KG1 (cell line): ENCODE data around the gene ALDH9A1.
A peak's percentile ranks its signal among the peaks of the same experiment; 100 is the strongest.
"Not testable (repeated sequence)": the region's sequence is repeated elsewhere in the genome, so short reads cannot be mapped to it uniquely, and the experiment has no call there.

Source experiments
- DNase-seq: peaks from one replicate; lab custom pipeline; 2025; lab: John Stamatoyannopoulos, UW

Gene ALDH9A1

GRCh38 chr1:165645654-165646366 lies 52.6 kb downstream of the ALDH9A1 start:
- DNase-seq: no peak

DNA sequence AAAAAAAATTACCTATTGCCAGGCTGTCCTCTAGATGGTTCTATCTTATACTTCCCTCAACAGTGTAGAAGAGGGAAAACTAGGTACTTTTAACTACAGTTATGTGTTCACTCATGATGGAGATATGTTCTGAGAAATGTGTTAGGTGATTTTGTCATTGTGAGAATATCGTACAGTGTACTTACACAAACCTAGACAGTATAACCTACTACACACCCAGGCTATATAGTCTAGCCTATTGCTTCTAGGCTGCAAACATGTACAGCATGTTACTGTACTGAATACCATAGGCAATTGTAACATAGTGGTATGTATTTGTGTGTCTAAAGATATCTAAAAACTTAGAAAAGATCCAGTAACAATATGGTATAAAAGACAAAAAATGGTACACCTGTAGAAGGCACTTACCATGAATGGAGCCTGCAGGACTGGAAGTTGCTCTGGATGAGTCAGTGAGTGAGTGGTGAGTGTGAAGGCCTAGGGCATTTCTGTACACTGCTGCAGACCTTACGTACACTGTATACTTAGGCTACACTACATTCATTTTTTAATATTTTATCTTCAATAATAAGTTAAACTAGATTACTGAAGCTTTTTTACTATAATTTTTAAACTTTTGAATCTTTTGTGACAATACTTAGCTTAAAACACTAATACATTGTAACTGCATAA lies 54.2 kb downstream of the ALDH9A1 start:
- DNase-seq: no peak

GRCh38 chr1:165641231-165641987 lies 57.0 kb downstream of the ALDH9A1 start:
- DNase-seq: no peak

GRCh38 chr1:165639821-165640623 lies 58.3 kb downstream of the ALDH9A1 start:
- DNase-seq: no peak

- DNase-seq: not testable (repeated sequence)
These were observed 60.2 kb downstream of the ALDH9A1 start for GRCh38 chr1:165638211-165638610.

DNA sequence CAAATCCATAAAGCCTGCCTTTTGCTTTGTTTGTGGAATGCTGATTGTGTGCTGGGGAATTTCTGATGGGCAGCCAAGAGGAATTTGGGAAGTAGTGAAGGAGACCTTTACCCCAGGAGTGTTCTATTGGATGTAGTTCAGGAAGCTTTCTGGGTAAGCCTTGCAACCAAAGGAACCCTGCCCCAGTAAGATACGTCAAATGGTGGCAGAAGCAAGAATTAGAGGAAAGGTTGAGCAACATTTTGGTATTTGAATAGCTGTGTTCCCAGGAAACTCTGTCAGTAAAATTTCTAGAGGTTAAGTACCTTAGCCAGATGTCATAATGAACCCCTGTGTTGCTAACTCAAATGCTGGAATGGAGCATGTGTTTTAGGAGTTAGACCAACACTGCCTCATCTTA lies 60.9 kb downstream of the ALDH9A1 start:
- DNase-seq: no peak

- no peak for DNase-seq
These were observed 62.5 kb downstream of the ALDH9A1 start for GRCh38 chr1:165635823-165636222.

DNA sequence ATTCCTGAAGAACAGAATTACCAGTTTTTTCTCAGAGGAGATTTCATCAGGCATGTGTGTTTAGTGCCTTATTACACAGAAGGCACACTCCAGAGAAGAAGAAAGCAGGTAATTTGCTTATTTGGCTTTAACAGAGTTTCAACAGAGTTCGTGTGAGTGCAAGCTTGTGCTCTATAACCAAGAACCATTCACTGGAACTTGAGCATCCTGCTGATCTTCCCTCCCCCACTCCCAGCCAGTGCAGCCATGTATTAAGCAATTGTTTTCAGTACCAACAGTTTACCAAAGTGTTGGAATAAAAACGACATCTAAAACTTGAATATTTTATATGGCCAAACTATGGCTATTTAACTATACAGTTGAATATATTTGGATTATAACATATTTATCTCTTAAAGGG lies 63.0 kb downstream of the ALDH9A1 start:
- no peak for DNase-seq

DNA sequence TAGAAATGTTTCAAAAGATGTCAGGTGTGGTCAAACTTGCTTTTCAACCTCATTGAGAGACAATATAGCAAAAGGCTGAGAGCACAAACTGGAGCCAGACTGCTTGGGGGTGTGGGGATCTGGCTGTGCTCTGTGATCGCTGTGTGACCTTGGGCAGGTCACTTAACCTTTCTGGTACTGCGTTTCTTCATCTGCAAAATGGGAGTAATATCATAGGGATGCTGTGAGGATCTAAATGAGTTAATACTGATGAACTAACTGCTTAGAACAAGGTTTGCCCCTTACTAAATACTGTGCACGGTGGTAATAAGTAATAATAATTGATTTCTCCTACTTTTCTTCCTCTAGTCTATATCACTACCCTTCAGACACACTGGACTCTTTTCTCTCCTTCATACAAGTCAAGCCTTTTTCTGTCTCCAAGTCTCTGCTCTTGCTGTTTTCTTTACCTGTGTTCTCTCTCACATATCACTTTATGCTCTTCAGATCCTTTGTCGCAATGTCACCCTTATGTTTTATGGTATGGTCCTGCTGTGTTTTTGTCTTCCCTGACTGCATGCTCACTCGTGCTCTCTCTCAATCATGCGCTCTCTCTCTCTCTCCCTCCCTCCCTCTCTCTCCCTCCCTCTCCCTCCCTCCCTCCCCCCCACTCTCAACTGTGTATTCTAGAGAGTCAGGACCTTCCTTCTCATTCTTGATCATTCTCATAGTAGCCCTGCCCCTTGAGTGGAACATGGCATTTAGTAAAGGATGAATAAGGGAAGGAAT lies 64.0 kb downstream of the ALDH9A1 start:
- no peak for DNase-seq

- DNase-seq: no peak
These were observed 64.7 kb downstream of the ALDH9A1 start for GRCh38 chr1:165633614-165634013.

DNA sequence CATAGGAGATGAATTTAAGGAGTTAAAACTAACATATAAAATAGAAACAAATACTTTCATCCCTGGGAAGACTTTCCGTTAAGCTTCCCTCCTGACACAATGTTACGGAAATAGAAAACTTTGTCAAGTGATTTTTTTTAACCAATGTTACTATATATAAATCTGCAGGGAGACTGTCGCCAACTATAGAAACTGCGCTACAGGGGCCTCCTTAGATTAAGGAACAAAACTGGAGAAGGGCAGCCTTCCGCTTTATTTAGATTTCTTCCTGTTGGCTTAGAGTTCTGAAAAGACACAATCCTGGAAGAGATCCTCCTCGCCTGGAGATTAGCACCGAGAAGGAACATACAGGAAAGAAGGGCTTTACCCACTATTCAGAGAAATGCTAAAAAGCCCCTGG lies 65.9 kb downstream of the ALDH9A1 start:
- DNase-seq: no peak

DNA sequence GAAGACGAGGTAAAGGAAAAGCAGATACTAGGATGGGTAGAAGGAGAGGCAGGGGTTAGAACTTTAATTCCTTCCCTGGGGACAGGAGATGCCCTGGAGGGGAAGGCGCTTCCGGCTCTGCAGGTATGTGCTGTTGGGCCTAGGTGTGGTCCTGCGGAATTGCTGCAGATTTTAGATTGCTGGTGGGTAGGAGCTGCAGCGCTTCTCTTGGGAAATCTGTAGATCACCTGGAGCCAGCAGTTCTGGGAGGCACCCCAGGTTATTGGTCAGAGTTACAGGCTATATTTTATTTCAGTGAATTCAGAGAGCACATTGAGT lies 66.3 kb downstream of the ALDH9A1 start:
- DNase-seq: no peak

- no peak for DNase-seq
These were observed 66.8 kb downstream of the ALDH9A1 start for GRCh38 chr1:165631342-165632151.

GRCh38 chr1:165630629-165631341 lies 67.6 kb downstream of the ALDH9A1 start, which contains the start of gene MGST3:
TSS of gene MGST3 (plus strand) at chr1:165631234. CDS start at chr1:165649848, 18,614 bp downstream.
- peak; percentile 100 for DNase-seq

GRCh38 chr1:165629848-165630628 lies 68.3 kb downstream of the ALDH9A1 start:
- DNase-seq: no peak

DNA sequence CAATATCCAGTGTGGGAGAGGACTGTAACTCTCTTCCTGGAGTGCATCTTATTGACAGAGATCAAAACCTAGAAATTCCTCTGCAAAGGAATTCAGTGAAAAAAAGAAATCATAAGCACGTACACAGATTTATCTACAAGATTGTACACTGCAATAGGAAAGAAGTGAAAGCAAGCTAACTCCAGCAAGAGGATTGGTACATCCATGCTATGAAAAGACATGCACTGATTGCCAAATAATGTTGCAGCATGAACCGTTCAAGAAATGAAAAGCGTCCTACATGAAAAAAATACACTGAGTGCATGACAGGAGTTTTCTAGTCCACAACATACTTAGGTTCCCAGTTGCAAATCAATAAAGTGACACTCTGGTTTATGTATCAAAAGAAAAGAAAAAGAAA lies 69.2 kb downstream of the ALDH9A1 start:
- DNase-seq: no peak

- no peak for DNase-seq
These were observed 70.1 kb downstream of the ALDH9A1 start for GRCh38 chr1:165628147-165628822.

DNA sequence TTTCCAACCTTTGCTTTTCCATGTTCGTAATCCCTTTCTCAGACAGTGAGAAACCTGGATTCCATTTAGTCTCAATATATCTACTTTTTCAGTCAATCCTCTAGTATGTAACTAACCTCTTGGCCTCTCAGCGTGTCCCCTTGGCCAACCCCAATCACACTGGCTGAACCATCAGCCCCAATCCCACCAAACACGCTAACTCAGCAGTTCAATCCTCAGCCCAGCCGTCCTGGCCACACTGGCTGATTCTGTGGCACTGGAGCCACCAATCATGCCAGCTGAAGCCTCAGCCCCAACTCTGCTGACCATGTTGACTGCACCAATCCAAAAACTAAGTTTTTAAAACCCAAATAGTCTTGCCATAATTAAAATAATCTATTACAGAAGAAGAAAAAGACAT lies 73.9 kb downstream of the ALDH9A1 start:
- no peak for DNase-seq

DNA sequence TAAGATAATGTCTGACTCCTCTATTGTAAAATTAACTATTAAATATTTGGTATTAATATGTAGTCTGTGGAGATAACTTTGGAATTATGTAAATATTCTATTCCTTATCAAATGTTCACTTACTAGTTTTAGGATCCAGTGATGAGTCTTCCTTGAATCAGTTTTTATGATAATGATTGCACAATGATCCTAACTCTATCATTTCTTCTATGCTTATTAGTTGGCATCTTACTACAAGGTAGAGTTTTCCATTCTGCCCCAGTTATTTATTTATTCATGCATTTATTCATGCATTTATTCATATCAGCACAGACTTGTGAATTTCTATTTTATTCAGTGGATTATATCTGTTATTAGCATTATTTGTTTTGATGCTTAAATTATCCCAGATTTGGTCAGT lies 74.7 kb downstream of the ALDH9A1 start:
- DNase-seq: no peak
